HG03354 (cell line): Measurements from ENCODE around the gene DOCK6.

Experiments used
- ATAC-seq: cut with Tn5 transposase; IDR thresholded peaks from one replicate; pipeline ENCODE4 v1.9.1; 2021; ENCODE audit warnings: mild to moderate bottlenecking; ENCODE audit not compliant: unreplicated experiment, poor library complexity, severe bottlenecking

DOCK6 gene

GRCh38 chr19:11227195-11227886 lies 35.0 kb downstream of the DOCK6 start:
- no peak for ATAC-seq

DNA sequence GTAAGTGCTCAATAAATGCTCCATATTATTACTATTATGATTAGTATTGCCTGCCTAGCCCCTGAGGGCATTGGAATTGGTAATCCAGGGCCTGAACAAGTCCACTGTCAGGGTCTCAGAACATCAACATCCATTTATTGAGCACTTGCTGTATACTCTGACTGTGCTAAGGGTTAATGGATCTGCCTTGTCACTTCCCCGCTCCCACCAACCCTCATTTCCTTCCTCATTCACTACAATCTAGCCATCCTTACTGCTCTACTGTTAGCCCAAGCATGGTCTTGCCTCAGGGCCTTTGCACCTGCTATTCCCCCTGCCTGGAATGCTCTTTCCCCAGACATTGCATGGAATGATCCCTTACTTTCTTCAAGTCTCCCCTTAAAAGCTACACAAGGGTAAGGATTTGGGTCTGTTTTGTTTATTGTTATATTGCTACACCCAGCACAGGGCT lies 35.6 kb downstream of the DOCK6 start:
- no peak for ATAC-seq

GRCh38 chr19:11225815-11226214 lies 36.5 kb downstream of the DOCK6 start:
- ATAC-seq = no peak

- no peak for ATAC-seq
These were observed 37.2 kb downstream of the DOCK6 start for GRCh38 chr19:11225172-11225571.

DNA sequence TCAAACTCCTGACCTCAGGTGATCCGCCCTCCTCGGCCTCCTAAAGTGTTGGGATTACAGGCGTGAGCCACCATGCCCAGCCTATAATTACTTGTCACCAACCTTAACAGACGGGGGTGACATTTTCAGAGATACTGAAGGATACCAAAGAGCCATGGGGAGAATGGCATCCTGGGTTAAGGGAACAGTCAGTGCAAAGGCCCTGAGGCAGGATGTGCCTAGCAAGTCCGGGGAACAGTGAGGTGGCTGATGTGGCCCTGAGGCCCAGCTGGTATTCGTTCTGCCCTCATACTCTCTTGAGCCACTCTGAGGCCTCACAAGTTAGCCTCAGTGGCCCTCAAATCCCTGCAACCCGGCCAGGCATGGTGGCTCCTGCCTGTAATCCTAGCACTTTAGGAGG lies 37.9 kb downstream of the DOCK6 start:
- no peak for ATAC-seq

DNA sequence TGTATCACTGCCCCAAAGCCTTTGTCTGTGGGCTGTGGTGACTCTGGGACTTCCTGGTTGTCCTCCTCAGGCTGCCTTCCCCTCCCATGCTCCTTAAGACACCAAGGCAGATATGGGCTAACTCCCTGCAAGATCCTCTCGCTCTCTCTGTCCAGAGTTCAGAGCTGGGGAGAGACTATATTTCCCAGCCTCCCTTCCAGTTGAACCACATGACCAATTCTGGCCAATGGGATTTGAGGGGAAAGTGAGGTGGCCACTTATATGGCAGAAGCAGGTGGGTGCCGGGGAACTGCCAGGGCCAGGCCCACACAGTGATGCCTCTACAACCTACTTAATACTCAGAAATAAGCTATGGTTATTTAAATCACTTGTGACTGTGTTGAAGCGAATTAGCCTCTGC lies 39.1 kb downstream of the DOCK6 start:
- ATAC-seq = no peak

- ATAC-seq = no peak
These were observed 41.2 kb downstream of the DOCK6 start for GRCh38 chr19:11221082-11221598.

GRCh38 chr19:11214387-11214786 lies 47.9 kb downstream of the DOCK6 start:
- ATAC-seq = no peak

GRCh38 chr19:11210656-11210928 lies 51.7 kb downstream of the DOCK6 start:
- ATAC-seq = no peak

DNA sequence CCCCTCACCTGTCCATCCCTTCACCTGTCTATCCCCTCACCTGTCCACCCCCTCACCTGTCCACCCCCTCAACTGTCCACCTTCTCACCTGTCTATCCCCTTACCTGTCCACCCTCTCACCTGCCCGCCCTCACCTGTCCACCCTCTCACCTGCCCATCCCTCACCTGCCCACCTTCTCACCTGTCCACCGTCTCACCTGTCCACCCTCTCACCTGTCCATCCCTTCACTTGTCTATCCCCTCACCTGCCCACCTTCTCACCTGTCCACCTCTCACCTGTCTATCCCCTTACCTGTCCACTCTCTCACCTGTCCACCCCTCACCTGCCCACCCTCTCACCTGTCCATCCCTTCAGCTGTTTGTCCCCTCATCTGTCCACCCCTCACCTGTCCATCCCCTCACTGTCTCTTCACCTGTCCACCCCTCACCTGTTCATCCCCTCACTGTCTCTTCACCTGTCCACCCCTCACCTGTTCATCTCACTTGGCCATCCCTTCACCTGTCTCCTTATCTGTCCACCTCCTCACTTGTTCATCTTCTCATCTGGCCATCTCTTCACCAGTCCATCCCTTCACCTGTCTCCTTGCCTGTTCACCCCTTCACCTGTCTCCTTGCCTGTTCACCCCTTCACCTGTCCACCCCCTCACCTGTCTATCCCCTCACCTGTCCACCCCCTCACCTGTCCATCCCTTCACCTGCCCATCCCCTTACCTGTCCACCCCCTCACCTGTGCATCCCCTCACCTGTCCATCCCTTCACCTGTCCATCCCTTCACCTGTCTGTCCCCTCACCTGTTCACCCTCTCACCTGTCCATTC lies 52.3 kb downstream of the DOCK6 start:
- ATAC-seq = no peak

DNA sequence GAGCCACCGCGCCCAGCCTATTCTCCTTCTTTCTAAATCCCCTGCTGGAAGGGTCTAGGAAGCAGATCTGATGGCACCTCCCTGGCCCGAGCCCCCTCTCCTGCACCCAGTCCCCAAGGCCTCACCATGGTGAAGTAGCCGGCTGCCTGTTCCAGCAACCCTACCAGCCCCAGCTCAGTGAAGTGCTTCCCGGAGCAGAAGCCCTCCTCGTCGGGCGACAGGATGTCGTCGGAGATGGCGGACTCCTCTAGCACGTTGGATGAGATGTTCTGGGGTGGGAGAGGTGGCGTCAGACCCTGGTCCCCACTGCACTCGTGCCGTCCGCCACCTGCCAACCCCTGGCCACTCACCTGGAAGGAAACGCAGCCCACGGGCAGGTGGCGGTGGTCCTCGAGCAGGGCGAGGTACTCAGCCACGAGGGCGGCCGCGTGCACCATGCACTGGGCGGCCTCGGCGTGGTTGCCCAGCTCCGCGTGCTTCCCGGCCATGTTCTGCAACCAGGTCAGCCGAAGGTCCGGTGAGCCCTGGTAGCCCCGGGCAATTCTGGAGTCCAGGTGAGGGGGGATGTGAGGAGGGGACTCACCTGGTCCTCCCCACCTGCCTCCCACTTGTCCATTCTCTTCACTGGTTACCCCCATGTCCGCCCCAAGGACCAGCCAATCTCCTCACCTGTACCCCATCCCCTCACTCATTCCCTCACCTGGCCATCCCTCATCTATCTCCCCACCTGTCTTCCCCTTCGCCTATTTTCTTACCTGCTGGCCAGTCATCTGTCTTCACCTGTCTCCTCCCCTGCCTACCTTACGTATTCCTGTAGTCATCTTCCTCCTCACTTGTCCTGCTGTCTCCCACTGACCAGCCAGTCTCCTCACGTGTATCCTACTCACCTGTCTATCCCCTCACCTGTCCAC lies 53.5 kb downstream of the DOCK6 start:
- no peak for ATAC-seq

DNA sequence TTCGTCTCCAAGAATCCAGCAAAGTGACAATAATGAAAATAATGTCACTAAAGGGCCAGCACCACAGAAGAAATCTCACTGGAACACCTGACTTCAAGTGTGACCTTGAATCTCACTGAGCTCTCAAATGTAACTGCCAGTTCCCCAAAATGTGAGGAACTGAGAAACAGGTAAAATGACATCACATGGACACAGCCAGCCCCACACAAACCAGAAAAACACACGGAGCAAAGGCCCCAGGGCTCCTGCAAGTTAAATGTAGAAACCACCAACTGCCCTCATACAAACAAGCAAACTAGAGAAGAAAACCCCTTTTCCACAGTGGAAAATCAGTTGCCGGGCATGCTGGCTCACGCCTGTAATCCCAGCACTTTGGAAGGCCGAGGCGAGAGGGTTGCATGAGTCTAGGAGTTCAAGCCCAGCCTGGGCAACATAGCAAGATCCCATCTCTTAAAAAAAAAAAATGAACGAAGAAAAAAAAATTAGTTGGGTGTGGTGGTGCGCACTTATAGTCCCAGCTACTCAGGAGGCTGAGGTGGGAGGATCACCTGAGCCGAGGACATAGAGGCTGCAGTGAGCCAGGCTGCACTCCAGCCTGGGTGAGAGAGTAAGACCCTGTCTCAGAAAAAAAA lies 56.3 kb downstream of the DOCK6 start:
- no peak for ATAC-seq

DNA sequence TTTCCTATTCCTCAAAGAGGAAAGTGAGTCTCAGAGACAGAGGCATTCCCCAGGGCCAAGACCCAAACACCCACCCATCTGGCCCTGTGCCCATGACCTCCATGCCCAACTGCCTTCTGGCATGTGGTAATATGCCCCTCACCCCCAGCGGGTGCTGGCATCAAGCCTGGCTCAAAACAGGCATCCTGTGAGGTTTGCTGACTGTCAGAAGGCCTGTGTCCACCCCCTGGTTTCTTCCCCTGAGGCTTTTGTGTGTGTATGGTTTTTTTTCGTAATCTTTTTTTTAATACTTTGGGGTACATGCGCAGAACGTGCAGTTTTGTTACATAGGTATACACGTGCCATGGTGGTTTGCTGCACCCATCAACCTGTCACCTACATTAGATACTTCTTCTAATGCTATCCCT lies 57.4 kb downstream of the DOCK6 start:
- no peak for ATAC-seq

DNA sequence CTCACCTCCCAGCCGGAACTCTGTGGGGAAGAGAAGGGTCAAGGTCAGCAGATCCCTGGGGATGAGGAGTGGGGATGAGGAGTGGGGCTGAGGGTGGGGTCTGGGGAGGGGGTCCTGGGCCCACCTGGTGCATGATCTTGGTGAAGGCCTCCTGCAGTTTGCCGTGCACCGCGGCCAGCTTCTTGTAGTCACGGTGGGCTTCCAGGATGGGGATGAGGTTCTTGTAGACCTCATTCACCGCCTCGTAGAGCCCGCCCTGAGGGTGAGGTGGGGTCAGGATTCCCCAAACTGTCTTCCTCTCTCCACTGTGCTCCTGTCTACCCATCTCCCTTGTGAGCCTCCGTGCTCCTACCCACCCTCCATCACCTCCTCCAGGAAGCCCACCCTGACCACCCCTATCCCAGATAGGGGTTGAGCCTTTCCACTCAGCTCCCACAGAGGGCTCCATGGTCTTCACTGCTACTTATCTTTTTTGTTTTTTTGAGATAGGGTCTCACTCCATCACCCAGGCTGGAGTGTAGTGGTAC lies 58.2 kb downstream of the DOCK6 start:
- no peak for ATAC-seq

GRCh38 chr19:11203194-11204075 lies 58.9 kb downstream of the DOCK6 start:
- no peak for ATAC-seq

DNA sequence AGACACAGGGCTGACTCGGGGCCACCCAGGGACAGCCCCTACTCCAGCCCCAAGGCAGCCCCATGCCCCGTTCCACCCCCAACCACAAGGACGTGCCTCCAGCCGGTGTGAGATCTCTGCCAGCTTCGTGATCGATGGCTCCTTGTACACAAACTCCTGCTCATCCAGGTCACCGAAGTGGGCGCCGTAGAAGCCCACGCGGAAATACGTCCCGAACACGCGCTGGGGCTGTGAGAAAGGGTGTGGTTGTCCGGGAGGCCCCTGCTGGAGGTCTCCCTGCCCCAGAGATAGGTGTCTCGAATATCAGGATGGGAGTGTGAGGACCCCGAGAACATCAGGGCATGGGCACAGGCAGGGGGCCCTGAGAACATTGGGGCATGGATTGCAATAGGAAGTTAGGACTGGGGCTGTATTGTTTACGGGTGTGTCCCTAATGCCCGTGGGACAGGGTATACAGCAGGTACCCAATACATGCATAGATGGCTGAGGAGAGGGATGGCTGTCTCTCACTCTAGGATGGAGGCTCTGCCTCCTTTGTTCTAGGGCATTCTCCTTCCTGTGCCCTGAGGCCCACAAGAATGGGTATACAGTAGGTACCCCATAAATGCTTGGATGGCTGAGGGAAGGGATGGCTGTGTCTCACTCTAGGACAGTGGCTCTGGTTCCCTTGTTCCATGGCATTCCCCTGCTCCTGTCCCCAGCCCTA lies 59.7 kb downstream of the DOCK6 start:
- no peak for ATAC-seq

GRCh38 chr19:11201791-11202190 lies 60.5 kb downstream of the DOCK6 start:
- no peak for ATAC-seq

DNA sequence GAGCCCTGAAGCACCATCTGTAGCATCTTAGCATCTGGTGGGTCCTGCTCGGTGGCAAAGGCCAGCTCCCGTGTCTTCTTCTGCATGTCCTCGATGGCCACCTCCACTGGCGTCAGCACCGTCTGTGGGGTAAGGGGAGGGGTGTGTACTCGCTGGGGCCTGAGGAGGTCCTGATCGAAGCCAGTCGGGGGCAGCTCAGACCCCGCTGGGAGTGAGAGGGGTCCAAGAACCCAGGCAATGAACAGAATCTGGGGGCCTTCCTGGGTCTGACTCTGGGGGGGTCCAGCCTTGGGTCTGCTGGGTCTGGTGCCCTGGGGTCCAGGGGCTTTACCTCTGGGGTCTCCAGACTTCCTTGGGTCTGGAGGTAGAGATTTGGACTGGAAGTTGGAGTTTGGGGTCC lies 61.4 kb downstream of the DOCK6 start:
- ATAC-seq = no peak
